OCI-LY7 (cell line): ENCODE measurements around the gene MARS1. TPM values are rescaled to one million over a fixed set of nuclear protein-coding genes. Genes with fewer than 3 reads are reported as not detected.

Experiments
- BruUV-seq: library from RNA; stranded (reverse); fragments of 400-500 nt; replicated peaks from 2 replicates; lab custom pipeline; 2021; lab: Mats Ljungman, UMichigan
- CTCF ChIA-PET: fragments of 300-600 bp; sonication (Branson Sonifier 250); formaldehyde crosslinking; loops from one replicate; lab custom pipeline; 2022; ENCODE audit warnings: antibody characterized with exemption; ENCODE audit not compliant: unreplicated experiment; lab: Charles Lee
- POLR2A ChIA-PET: fragments of 300-600 bp; sonication (Branson Sonifier 250); formaldehyde crosslinking; loops from one replicate; lab custom pipeline; 2022; ENCODE audit warnings: antibody characterized with exemption; lab: Charles Lee
- DNase-seq: peaks from one replicate; pipeline ENCODE4 v3.0.0-alpha.2; 2015; ENCODE audit warnings: low spot score
- H2AFZ ChIP-seq: fragments of 200-600 bp; sonication (generic), shearing (Covaris generic); 2 replicates; pipeline ENCODE4 v1.6.1; 2014; ENCODE audit warnings: mild to moderate bottlenecking, antibody characterized with exemption, low read length, moderate library complexity
- H3K27ac ChIP-seq: fragments of 200-600 bp; sonication (generic); 2 replicates; pipeline ENCODE4 v1.5.1; 2014; ENCODE audit warnings: mixed run types, low read depth, mild to moderate bottlenecking, moderate library complexity, low read length, inconsistent platforms; ENCODE audit not compliant: poor library complexity, severe bottlenecking
- H3K36me3 ChIP-seq: fragments of 200-600 bp; sonication (generic); 2 replicates; pipeline ENCODE4 v1.6.1; 2014; ENCODE audit warnings: mild to moderate bottlenecking, antibody characterized with exemption, low read length, moderate library complexity, mixed read lengths; ENCODE audit not compliant: insufficient read depth
- H3K4me1 ChIP-seq: fragments of 200-600 bp; sonication (generic); 2 replicates; pipeline ENCODE4 v1.5.1; 2014; ENCODE audit warnings: mild to moderate bottlenecking, low read length; ENCODE audit not compliant: insufficient read depth, poor library complexity, severe bottlenecking
- H3K4me2 ChIP-seq: fragments of 200-600 bp; sonication (generic); 2 replicates; pipeline ENCODE4 v1.6.1; 2014; ENCODE audit warnings: mild to moderate bottlenecking, low read length
- H3K4me3 ChIP-seq: fragments of 200-600 bp; sonication (generic); 2 replicates; pipeline ENCODE4 v1.5.1; 2014; ENCODE audit warnings: mild to moderate bottlenecking, low read depth, low read length; ENCODE audit not compliant: poor library complexity, severe bottlenecking
- H3K79me2 ChIP-seq: fragments of 200-600 bp; sonication (generic); 2 replicates; pipeline ENCODE4 v1.6.1; 2016; ENCODE audit warnings: low read depth, mild to moderate bottlenecking, low read length, moderate library complexity, mixed read lengths; ENCODE audit not compliant: insufficient read depth
- H3K9me2 ChIP-seq: fragments of 200-600 bp; sonication (generic); 2 replicates; pipeline ENCODE4 v1.6.1; 2016; ENCODE audit warnings: mild to moderate bottlenecking, low read length, mixed read lengths; ENCODE audit not compliant: insufficient read depth
- H3K9me3 ChIP-seq: fragments of 200-600 bp; sonication (generic); 2 replicates; pipeline ENCODE4 v1.6.1; 2014; ENCODE audit warnings: mild to moderate bottlenecking, mixed run types, low read length, mixed read lengths
- H4K20me1 ChIP-seq: fragments of 200-600 bp; sonication (generic); 2 replicates; pipeline ENCODE4 v1.6.1; 2014; ENCODE audit warnings: mild to moderate bottlenecking, antibody characterized with exemption, low read length, moderate library complexity, mixed read lengths; ENCODE audit not compliant: insufficient read depth
- CTCF ChIP-seq: fragments of 200-600 bp; sonication (generic); conservative IDR thresholded peaks from 2 replicates; pipeline ENCODE4 v1.5.1; 2014; ENCODE audit warnings: mild to moderate bottlenecking, antibody characterized with exemption, low read length, moderate library complexity, mixed read lengths
- EZH2phosphoT487 ChIP-seq: fragments of 200-600 bp; sonication (generic); IDR thresholded peaks from 2 replicates; pipeline ENCODE4 v1.6.1; 2018; ENCODE audit warnings: low read depth, borderline replicate concordance, mild to moderate bottlenecking, mixed run types, antibody characterized with exemption, low read length, moderate library complexity, mixed read lengths
- intact Hi-C: fragments of 100-400 bp; cut with micrococcal nuclease; formaldehyde crosslinking; loops from one replicate; pipeline ENCODE4 v1.10.0; 2022; ENCODE audit not compliant: unreplicated experiment
- total RNA-seq, 2 experiments: library from RNA; depleted of rRNA in 1 of 2; stranded (reverse); fragments of >200 nt in 1 of 2; shearing (Covaris generic) in 1 of 2; gene quantifications; 2 replicates each; pipeline ENCODE4 v1.2.3, GENCODE V29; 2014 to 2022

The MARS1 gene
- total RNA-seq, 2 experiments from 2014 or later: 272 to 465 TPM

GRCh38 chr12:57477710-57478681 lies 9.9 kb upstream of the MARS1 start:
- peak; percentile 73 for DNase-seq
- Histone ChIP-seq H3K27ac (peak overlapping the region; percentile 91), H3K9me3 (no peaks in the 10 kb centered on the region), H4K20me1 (no peaks in the 10 kb centered on the region), H3K9me2 (no peaks in the 10 kb centered on the region), H3K4me2 (peak overlapping the region; percentile 97), H3K79me2 (peaks cover 12% of the 10 kb centered on the region; the same call in 1 of the 2 replicates), H2AFZ (peak overlapping the region; percentile 10; the same call in 1 of the 2 replicates), H3K4me1 (peaks cover 59% of the 10 kb centered on the region), H3K4me3 (peak overlapping the region; percentile 76), H3K36me3 (peaks cover 23% of the 10 kb centered on the region; the same call in 1 of the 2 replicates)
- TF ChIP-seq EZH2phosphoT487: no peak
- no peak for TF ChIP-seq CTCF
- intact Hi-C loops: loop anchor here (1.0 to 5.0 kb wide), 3 partner anchors 16 to 264 kb away; partner anchors contain the start of gene R3HDM2
- CTCF ChIA-PET: interaction anchor here (0.6 to 1.7 kb wide), 5 partner anchors 9 to 399 kb away, joined by 3 to 6 read pairs (median 3); no protein-coding TSS in a partner anchor
- BruUV-seq: TSS peak; percentile 48
- POLR2A ChIA-PET: interaction anchor here (0.5 to 1.9 kb wide), 8 partner anchors 8 to 236 kb away, joined by 3 to 9 read pairs (median 4); partner anchors contain the start of genes DDIT3 and INHBE

DNA sequence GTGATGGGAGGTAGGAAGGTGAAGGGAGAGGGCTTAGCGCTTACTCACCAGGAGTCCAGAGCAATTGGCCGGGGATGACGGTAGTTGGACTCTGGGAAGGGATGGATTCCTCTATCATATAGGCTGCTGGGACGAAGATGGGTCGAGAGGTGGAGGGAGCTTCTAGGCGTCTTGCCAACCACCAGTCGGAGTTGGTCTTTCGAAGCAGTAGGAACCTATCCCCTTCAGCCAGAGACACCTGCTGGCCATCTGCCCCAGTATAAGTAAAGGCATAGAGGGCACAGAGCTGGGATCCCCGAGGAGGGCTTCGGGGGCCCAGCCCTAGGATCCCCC lies 8.9 kb upstream of the MARS1 start:
- TF ChIP-seq EZH2phosphoT487 (no peak), CTCF (0 out of 2 replicates have a peak, but pooled peaks have one; percentile 24)
- intact Hi-C loops: loop anchor here (1.0 to 5.0 kb wide), 2 partner anchors 20 to 263 kb away; partner anchors contain the start of gene GLI1
- H3K27ac ChIP-seq: peak overlapping the region; percentile 91
- no peak overlapping the region; the same call in 1 of the 2 replicates for H2AFZ ChIP-seq
- H3K9me2 ChIP-seq: no peaks in the 10 kb centered on the region
- peak overlapping the region; percentile 97 for H3K4me2 ChIP-seq
- ChIA-PET CTCF (interaction anchor here (0.6 to 1.7 kb wide), 2 partner anchors 20 to 400 kb away, joined by 3 to 6 read pairs; no protein-coding TSS in a partner anchor), POLR2A (interaction anchor here (0.7 to 1.7 kb wide), 3 partner anchors 14 to 24 kb away, joined by 4 to 10 read pairs (median 4); partner anchors contain the start of genes GLI1 and INHBE)
- H3K4me3 ChIP-seq: peak overlapping the region; percentile 76
- no peaks in the 10 kb centered on the region for H3K9me3 ChIP-seq
- peaks cover 68% of the 10 kb centered on the region for H3K4me1 ChIP-seq
- no TSS peak for BruUV-seq
- peaks cover 16% of the 10 kb centered on the region; the same call in 1 of the 2 replicates for H3K36me3 ChIP-seq
- peak; percentile 49 for DNase-seq
- H4K20me1 ChIP-seq: no peaks in the 10 kb centered on the region
- H3K79me2 ChIP-seq: peaks cover 12% of the 10 kb centered on the region; the same call in 1 of the 2 replicates
